Thoracic aorta (tissue), 2 donors: ENCODE data around the gene C1QTNF5. TPM values are rescaled to one million over a fixed set of nuclear protein-coding genes. Genes with fewer than 3 reads are reported as not detected.

ENCODE experiments used
- ATAC-seq: fragments of 150-250 bp; one replicate; pipeline ENCODE4 v1.8.0; 2017; ENCODE audit warnings: low read depth; ENCODE audit not compliant: insufficient number of reproducible peaks, low FRiP score
- DNase-seq: peaks from one replicate; pipeline ENCODE4 v3.0.0-alpha.2; 2020; ENCODE audit warnings: low spot score
- H3K27ac ChIP-seq, 2 donors: fragments of 200-600 bp; sonication (generic); 1 replicate in 1 of 2; 2 replicates in 1 of 2; pipeline ENCODE4 v1.5.1; 2016; ENCODE audit warnings: mild to moderate bottlenecking in 2 of 2, moderate library complexity in 2 of 2
- H3K27me3 ChIP-seq: fragments of 200-600 bp; sonication (generic); replicated peaks from 2 replicates; pipeline ENCODE4 v1.6.0; 2016; ENCODE audit warnings: mild to moderate bottlenecking; ENCODE audit not compliant: insufficient read depth
- H3K36me3 ChIP-seq: fragments of 200-600 bp; sonication (generic); one replicate; pipeline ENCODE4 v1.5.1; 2016
- H3K4me1 ChIP-seq, 2 donors: fragments of 200-600 bp; sonication (generic); 1 replicate in 1 of 2; 2 replicates in 1 of 2; pipeline versions ENCODE4 v1.5.1 to v1.6.0; 2016; ENCODE audit warnings: low read depth in 2 of 2, mild to moderate bottlenecking in 1 of 2; ENCODE audit not compliant: control insufficient read depth in 1 of 2
- H3K4me3 ChIP-seq: fragments of 200-600 bp; sonication (generic); 2 replicates; pipeline ENCODE4 v1.5.1; 2016; ENCODE audit warnings: mild to moderate bottlenecking
- H3K9me3 ChIP-seq: fragments of 200-600 bp; sonication (generic); 2 replicates; pipeline ENCODE4 v1.5.1; 2016
- total RNA-seq, 2 donors: library from RNA; depleted of rRNA; stranded (reverse); fragments of >200 nt; gene quantifications; one replicate each; pipeline versions ENCODE4 v1.1.0 to v1.2.3, GENCODE V29; 2016
- TF ChIP-seq, protein P1 (sequence below): fragments of 200-600 bp; sonication (generic); IDR thresholded peaks from one replicate; pipeline ENCODE4 v1.5.1; 2019; ENCODE audit warnings: antibody characterized with exemption

C1QTNF5 gene
- total RNA-seq, 2 donors from 2014 or later: 53.2 to 98.2 TPM

DNA sequence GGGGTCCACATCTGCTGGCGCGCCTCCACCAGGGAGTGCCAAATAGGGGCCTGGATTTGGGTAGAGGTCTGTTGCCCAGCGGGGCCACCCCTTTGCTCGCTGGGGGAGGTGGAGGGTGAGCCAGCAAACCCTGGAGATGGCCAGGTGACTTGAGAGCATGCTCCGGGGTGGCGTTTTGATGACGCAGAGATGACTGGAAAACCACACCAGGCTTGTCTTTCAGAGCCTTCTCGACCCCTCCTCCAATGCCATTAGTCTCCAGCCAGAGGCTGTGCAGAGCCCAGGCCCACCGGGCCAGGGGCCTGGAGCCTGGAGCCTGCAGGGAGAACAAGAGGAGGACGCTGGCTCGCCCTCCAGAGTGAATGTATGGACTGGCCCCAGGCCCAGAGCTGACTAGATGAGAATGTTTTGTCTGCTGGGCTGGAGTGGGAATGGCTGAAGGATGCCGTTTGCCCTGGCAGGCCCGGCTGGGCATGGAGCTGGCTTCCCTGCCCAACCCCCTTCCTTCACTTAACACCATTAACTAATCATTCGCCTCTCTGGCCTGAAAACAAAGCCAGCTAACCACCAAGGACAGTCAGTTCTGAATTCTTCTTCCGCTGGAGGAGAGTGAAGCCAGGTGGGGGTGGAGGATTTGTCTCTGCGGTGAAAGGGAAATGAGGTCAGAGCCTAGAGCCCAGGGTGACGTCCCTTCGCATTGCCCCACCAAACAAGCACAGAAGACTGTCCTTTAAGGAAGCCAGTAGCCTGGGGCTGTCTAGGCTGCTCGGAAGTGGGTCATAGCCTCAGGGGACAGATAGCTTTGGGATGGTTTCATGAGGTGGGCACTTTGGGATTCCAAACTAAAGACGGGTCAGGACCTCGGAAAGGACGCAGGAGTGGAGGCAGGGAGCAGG is 22.2 kb downstream of the C1QTNF5 start:
- peak overlapping the region; percentile 98 to 99 for H3K27ac ChIP-seq
- peaks cover 33 to 72% of the 10 kb centered on the region in 2 donors for H3K4me1 ChIP-seq
- H3K9me3 ChIP-seq: no peaks in the 10 kb centered on the region
- H3K36me3 ChIP-seq: peaks cover 10% of the 10 kb centered on the region
- DNase-seq (no peak), ATAC-seq (no peak)
- H3K4me3 ChIP-seq: peak overlapping the region; percentile 85
- H3K27me3 ChIP-seq: no peaks in the 10 kb centered on the region
- TF ChIP-seq, protein P1, sequence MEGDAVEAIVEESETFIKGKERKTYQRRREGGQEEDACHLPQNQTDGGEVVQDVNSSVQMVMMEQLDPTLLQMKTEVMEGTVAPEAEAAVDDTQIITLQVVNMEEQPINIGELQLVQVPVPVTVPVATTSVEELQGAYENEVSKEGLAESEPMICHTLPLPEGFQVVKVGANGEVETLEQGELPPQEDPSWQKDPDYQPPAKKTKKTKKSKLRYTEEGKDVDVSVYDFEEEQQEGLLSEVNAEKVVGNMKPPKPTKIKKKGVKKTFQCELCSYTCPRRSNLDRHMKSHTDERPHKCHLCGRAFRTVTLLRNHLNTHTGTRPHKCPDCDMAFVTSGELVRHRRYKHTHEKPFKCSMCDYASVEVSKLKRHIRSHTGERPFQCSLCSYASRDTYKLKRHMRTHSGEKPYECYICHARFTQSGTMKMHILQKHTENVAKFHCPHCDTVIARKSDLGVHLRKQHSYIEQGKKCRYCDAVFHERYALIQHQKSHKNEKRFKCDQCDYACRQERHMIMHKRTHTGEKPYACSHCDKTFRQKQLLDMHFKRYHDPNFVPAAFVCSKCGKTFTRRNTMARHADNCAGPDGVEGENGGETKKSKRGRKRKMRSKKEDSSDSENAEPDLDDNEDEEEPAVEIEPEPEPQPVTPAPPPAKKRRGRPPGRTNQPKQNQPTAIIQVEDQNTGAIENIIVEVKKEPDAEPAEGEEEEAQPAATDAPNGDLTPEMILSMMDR: no peak

DNA sequence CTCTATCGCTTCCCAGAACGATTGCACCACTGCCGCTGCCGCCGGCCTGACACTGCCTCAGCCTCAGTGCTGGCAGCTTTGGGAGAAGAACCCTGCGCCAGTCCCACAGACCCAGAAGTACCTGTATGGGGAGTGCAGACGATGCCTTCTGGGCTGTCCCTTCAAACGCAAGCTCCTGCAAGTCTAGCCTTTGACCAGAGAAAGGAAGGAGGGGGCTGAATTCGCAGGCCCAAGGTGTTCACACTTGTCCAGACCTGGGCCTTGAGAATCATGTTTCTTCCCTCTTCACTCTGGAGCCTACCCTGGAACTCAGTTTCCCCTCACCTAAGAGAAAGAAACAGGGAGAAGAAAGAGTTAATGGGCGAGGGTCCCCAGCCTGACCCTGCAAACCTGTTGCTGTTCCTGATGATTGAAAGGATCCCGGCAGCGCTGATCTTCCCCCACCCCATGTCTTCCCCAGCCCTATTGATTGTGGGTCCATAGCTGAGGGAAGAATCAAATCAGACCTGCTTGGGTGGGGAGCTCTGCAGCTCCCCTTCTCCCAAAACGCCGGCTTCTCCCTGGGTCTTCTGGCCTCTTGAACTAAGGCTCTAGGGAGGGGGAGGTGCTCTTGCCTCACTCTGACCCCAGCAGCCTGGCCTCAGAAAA is 23.0 kb downstream of the C1QTNF5 start:
- DNase-seq (no peak), ATAC-seq (no peak)
- TF ChIP-seq, protein P1: no peak
- H3K36me3 ChIP-seq: peaks cover 14% of the 10 kb centered on the region
- H3K27me3 ChIP-seq: no peaks in the 10 kb centered on the region
- H3K9me3 ChIP-seq: no peaks in the 10 kb centered on the region
- H3K4me3 ChIP-seq: peak overlapping the region; percentile 85
- H3K4me1 ChIP-seq: peaks cover 33 to 76% of the 10 kb centered on the region in 2 donors
- H3K27ac ChIP-seq: peak overlapping the region; percentile 98 to 99

DNA sequence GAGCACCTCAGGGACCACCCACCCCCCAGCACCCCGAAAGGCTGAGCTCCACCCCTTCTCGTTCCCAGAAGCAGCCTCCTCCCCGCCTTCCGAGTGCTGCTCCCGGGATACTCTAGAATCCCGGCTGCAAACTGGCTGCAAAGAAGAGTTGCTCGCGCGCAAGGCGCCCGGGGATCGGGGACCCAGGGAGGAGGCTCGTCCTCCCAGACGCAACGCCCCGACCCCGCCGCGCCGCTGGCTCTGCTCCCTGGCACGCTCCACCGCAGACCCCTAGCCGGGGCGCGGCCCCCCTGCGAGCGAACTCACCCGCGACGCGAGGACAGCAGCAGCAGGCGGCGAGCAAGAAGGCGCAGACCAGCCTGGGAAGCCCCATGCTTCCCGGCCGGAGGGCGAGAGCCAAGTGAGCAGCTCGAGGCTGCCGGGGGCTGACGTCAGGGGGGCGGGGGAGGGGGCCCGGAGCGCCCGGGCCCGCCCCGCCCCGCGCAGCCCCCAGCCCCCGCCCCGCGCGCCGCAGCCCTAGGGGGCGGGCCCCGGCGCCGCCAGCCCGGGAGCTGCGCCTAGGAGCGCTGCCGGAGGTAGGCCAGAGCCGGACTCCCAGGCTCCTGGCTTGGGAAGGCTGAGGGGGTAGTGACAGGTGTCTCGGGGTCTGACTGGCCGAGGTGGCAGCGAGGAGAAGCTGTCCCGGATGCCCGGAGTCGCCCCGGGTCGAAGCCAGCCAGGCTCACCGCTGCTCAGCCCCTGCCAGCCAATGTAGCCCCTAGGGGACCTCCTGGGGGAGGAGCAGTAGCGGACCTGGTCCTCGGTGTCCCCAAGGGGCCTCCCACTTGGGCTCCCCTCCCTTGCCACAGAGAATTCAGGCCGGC is 23.7 kb downstream of the C1QTNF5 start, which contains the start of gene MCAM:
Gene MCAM (minus strand): TSS at position 402 of the 863 bp plus-strand sequence. CDS start 29 bp downstream, at position 373.
- Histone ChIP-seq H3K9me3 (no peaks in the 10 kb centered on the region), H3K4me1 (peaks cover 33 to 77% of the 10 kb centered on the region in 2 donors), H3K36me3 (peaks cover 21% of the 10 kb centered on the region), H3K27ac (peak within 1 kb of the TSS; percentile 98 to 99), H3K27me3 (no peaks in the 10 kb centered on the region), H3K4me3 (peak within 1 kb of the TSS; percentile 85)
- no peak for DNase-seq
- peak; percentile 29 for ATAC-seq
- TF ChIP-seq, protein P1: no peak

DNA sequence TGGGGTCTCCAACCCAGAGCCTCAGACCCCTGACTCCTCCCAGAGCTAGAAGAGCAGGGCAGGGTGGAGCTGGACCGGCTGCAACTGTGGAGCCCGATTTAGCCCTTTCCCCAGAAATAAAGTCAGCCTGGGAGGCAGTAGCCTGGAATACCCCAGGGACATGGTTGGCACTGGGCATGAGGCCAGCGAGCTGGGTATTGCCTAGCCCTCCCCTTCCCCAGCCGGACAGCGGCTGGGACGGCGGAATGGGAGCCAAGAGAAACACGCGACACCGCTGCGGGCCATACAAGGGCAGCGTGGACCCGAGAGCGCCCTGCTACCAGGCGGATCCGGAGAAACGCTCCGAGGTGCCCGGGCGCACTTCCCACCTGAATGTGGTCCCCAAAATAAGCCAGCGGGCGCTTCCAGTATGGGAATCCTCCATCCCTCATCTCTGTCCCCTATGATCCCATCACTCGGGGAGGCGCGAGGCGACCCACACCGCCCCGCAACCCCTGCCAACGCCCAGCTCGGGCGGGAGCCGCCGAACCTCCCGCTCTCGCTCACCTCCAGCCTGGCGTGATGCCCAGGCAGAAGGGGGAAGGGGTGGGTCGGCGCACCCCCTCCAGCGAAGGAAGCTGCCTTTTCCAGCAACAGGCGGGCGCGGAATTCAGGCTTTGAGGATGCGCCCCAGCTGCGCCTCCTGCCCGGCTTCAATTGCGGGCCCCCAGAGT is 24.5 kb downstream of the C1QTNF5 start:
- ATAC-seq (peak; percentile 41), DNase-seq (peak; percentile 76)
- H3K4me1 ChIP-seq: peaks cover 33 to 74% of the 10 kb centered on the region in 2 donors
- peak overlapping the region; percentile 98 to 99 for H3K27ac ChIP-seq
- peaks cover 29% of the 10 kb centered on the region for H3K36me3 ChIP-seq
- peak overlapping the region; percentile 85 for H3K4me3 ChIP-seq
- H3K9me3 ChIP-seq: no peaks in the 10 kb centered on the region
- TF ChIP-seq, protein P1: no peak
- H3K27me3 ChIP-seq: no peaks in the 10 kb centered on the region
